Measurements from ENCODE around the gene TNNC1. TPM values are rescaled to one million over a fixed set of nuclear protein-coding genes. Genes with fewer than 3 reads are reported as not detected.

The TNNC1 gene
- total and polyA plus RNA-seq, 9 of the 15 experiments (the other 6 are each of a cell fraction or from before 2014, with no cell fraction given) = 0.08 to 0.85 (median 0.42) TPM; not detected in 4

- no TSS peak for BruUV-seq (replicated peaks)
- ChIA-PET POLR2A (interaction anchor here (0.7 kb wide), 1 partner anchor 16 kb away, joined by 4 read pairs; no protein-coding TSS in a partner anchor), CTCF (ENCODE audit: low intra/inter-chr PET ratio) (no interaction called here)
- TF ChIP-seq ZNF311 (CRISPR knock-in tag; IDR thresholded peaks at IDR 0.05) (no peak), ZBTB34 (CRISPR knock-in tag; IDR thresholded peaks at IDR 0.05) (no peak), RCOR1 (IDR thresholded peaks at IDR 0.05; ENCODE audit: borderline replicate concordance in 1 of 2, low read depth in 2 of 2, low read length in 2 of 2) (no peak), ETV6 (IDR thresholded peaks at IDR 0.05; ENCODE audit: borderline replicate concordance in 1 of 2, low read depth in 2 of 2, low read length in 1 of 2) (no peak), ETV6 (CRISPR knock-in tag; IDR thresholded peaks at IDR 0.05; ENCODE audit: borderline replicate concordance) (no peak), RBM39 (optimal IDR thresholded peaks at IDR 0.05; ENCODE audit: low read depth, low read length) (no peak), ZNF57 (CRISPR knock-in tag; IDR thresholded peaks at IDR 0.05) (no peak), EWSR1 (IDR thresholded peaks at IDR 0.05; ENCODE audit: borderline replicate concordance, low read depth, partially characterized antibody) (no peak), ZNF668 (CRISPR knock-in tag; IDR thresholded peaks at IDR 0.05) (no peak), TAF9B (IDR thresholded peaks at IDR 0.05; ENCODE audit: partially characterized antibody) (no peak), RFX1 (IDR thresholded peaks at IDR 0.05) (no peak), KLF13 (tag; IDR thresholded peaks at IDR 0.05; ENCODE audit: borderline replicate concordance, low read depth) (no peak), ZKSCAN8 (CRISPR knock-in tag; IDR thresholded peaks at IDR 0.05) (no peak)
- no peaks in the 10 kb centered on the region for H4K20me1 ChIP-seq (replicated peaks; ENCODE audit: control insufficient read depth, insufficient read depth, low read length)
- H3K9me1 ChIP-seq (ENCODE audit: control insufficient read depth, insufficient read depth, low read length) = no peaks in the 10 kb centered on the region
- H3K4me2 ChIP-seq (ENCODE audit: insufficient read depth, low read length) = no peak overlapping the region
- H2AFZ ChIP-seq (ENCODE audit: low read depth, low read length) = no peak overlapping the region
- no peaks in the 10 kb centered on the region for H3K36me3 ChIP-seq (ENCODE audit: control insufficient read depth, insufficient read depth, low read length)
- H3K27ac ChIP-seq (ENCODE audit: extremely low read depth, low read depth, low read length) = no peak overlapping the region
- no peaks in the 10 kb centered on the region for H3K9me3 ChIP-seq (replicated peaks; ENCODE audit: control insufficient read depth, insufficient read depth, low read depth, low read length)
- WGBS (ENCODE audit: insufficient coverage, low coverage, missing lambda C conversion rate) = 42% methylated on average over 21 of the region's 32 CpGs
- H3K79me2 ChIP-seq (ENCODE audit: control insufficient read depth, insufficient read depth, low read length) = no peaks in the 10 kb centered on the region
- FAIRE-seq (no peak), DNase-seq (ENCODE audit: extremely low read depth in 1 of 4, low spot score in 3 of 4) (no peak), ATAC-seq (no peak)
- peaks cover 0 to 17% of the 10 kb centered on the region in 2 experiments; a peak in 4 of 5 replicates for H3K4me1 ChIP-seq (replicated peaks in 1 of 2; ENCODE audit: control insufficient read depth in 2 of 2, insufficient read depth in 2 of 2, low read length in 2 of 2)
- no peaks in the 10 kb centered on the region; a peak in 1 of 5 replicates for H3K27me3 ChIP-seq (ENCODE audit: control insufficient read depth in 2 of 2, insufficient read depth in 2 of 2, low read length in 2 of 2)
- in situ Hi-C loops (cut with MboI) = no loop called here
- no peak overlapping the region for H3K9ac ChIP-seq (ENCODE audit: insufficient read depth in 1 of 2, low read depth in 2 of 2, low read length in 2 of 2)
- intact Hi-C loops (cut with micrococcal nuclease) = no loop called here
- no peak overlapping the region for H3K4me3 ChIP-seq
Observed at GRCh38 chr3:52435246-52436101, 18.4 kb downstream of the TNNC1 start.

Data from K562 (cell line).